GM12875 (cell line): Measurements from ENCODE around the gene ACTL8.

Source experiments
- H3K4me3 ChIP-seq: one replicate; pipeline ENCODE4 v1.5.1; 2011; ENCODE audit warnings: low read depth, low read length, control low read depth
- TF ChIP-seq, protein P1 (sequence below): IDR thresholded peaks from 2 replicates; pipeline ENCODE4 v1.5.1; 2011; ENCODE audit warnings: low read depth, mild to moderate bottlenecking, control low read depth, inconsistent platforms, low read length, moderate library complexity, borderline replicate concordance; ENCODE audit not compliant: insufficient read depth

Gene ACTL8

DNA sequence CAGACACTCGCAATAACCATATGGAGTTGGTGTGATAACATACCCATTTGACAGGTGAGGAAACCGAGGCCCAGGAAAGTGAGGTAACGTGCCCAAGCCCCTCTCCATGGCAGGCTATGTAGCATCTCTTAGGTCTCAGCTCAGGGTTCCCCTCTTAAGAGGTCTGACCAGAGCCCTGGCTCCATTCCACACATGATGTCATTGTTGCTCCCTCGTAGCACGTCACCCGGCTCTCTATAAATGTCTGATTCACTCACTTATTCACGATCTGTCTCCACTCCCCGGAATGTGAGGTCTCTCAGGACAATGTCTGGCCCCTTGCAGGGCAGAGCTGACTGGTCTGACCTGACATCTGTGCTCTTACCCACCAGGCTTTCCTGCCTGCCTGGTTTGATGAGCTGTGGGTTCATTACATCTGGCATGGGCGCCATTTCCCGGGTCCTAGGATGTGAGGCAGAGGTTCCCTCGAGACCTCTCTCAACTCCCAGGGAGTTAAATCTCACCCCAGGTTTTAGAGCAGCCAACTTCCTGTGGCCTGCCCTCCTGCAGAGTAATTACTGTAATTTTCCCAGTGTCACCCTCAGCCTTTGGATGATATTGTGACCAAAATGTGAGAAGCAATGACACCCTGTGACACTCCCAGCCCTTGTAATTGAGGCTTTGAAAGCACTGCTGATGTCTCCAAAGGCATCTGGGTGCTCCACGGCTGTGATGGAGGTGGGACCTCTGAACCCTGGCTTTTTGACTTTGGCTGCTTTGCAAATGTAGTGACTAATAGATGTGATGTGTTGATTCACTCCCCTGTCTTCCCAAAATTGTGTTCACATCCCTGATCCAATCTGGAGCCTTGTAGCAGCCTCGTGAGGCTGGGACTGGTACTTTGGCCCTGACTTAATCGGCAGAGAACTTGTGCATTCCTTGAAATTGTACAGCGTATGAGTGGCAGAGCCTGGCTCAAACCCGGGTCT is 10.6 kb downstream of the ACTL8 start:
- TF ChIP-seq, protein P1, sequence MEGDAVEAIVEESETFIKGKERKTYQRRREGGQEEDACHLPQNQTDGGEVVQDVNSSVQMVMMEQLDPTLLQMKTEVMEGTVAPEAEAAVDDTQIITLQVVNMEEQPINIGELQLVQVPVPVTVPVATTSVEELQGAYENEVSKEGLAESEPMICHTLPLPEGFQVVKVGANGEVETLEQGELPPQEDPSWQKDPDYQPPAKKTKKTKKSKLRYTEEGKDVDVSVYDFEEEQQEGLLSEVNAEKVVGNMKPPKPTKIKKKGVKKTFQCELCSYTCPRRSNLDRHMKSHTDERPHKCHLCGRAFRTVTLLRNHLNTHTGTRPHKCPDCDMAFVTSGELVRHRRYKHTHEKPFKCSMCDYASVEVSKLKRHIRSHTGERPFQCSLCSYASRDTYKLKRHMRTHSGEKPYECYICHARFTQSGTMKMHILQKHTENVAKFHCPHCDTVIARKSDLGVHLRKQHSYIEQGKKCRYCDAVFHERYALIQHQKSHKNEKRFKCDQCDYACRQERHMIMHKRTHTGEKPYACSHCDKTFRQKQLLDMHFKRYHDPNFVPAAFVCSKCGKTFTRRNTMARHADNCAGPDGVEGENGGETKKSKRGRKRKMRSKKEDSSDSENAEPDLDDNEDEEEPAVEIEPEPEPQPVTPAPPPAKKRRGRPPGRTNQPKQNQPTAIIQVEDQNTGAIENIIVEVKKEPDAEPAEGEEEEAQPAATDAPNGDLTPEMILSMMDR = no peak
- H3K4me3 ChIP-seq = no peak overlapping the region

DNA sequence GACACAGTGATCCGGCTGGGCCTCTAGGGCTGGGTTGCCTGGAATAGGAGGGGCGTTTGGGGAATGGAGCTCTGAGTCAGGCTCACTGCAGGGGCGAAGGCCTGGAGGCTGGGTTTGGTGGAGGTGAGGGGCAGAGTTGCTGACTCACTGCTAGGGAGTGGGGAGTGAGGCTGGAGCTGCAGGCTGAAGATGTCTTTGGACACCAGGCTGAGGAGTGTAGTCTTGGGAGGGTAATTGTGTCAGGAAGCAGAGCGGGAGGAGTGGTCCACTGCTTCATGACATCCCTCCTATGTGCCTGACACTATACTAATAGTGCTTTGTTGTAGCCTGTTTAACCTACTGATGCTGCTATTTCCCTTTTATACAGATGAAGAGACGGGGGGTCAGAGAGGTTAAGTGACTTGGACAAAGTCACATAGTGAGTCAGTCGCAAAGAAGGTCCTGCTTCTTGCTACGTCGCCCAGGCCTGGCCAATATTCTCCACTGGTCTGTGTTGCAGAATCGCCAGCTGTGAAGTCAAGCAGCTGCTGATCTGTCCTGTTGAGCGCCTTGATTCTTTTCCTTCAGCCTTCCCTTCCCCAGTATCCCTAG is 13.6 kb downstream of the ACTL8 start:
- H3K4me3 ChIP-seq = no peak overlapping the region
- TF ChIP-seq, protein P1 = no peak

DNA sequence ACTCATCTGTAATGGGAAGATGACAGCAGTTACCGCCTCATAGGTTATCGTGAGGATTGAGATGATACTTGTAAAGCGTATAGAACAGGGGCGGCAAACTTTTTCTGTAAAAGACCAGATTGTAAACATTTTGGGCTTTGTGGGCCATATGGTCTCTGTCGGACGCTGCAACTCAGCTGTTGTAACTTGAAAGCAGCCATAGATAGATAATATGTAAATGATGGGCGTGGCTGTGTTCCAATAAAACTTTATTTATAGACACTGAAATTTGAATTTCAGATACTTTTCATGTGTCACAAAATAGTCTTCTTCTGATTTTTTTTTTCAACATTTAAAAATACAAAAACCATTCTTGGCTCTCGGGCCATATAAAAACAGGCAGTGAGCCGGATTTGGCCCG is 15.8 kb downstream of the ACTL8 start:
- H3K4me3 ChIP-seq = no peak overlapping the region
- TF ChIP-seq, protein P1 = no peak

DNA sequence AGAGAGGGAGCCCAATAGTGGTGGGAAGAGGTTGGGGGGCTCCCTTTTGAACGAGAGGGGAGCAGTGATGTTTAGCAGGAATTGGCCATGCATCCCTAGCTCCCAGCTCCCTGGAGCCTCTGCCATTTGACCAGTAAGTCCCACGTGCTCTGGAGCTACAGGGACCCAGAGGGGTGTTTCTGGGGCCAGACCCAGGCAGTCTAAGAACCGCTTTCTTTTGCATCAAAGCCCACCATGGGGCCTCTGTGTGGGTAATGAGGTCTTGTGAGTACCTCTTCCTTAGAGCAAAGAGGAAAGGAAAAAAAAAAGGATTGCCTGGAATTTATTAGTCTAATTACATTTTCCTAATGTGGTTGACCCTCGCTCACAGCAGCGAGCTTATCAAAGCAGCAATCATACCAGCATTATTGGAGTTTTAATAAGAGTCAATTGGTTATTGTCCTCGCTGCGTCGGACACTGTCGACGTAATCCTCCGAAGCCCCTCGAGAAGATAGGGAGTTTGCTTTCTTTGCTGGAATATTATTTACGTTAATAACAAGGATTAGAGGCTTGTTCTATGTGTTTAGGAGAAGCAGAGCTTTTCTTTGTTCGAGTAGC is 17.6 kb downstream of the ACTL8 start:
- TF ChIP-seq, protein P1 = no peak

GRCh38 chr1:17773591-17774326 is 18.6 kb downstream of the ACTL8 start:
- H3K4me3 ChIP-seq = no peak overlapping the region

More for the DNA sequence above, 17.6 kb downstream of the ACTL8 start:
- H3K4me3 ChIP-seq = no peak overlapping the region

DNA sequence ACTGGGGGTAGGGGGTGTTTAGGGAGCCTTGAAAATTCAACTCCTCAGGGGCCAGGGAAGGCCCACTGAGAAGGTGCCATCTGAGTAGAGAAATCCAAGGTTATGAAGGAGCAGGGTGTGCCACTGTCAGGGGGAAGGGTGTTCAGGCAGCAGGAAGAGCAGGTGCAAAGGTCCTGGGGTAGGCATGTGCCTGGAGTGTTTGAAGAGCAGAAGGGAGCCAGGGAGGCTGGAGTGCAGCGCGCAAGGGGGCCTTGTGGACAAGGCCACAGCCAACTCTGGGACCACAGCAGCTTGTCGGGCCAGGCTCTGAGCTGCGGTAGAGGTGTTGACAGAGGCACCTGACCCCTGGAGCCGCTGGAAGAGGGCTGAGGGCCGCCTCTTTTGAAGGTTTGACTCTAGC is 19.3 kb downstream of the ACTL8 start:
- TF ChIP-seq, protein P1 = no peak
- H3K4me3 ChIP-seq = no peak overlapping the region

More at GRCh38 chr1:17773591-17774326, 18.6 kb downstream of the ACTL8 start:
- TF ChIP-seq, protein P1 = no peak
